Upper lobe of right lung (tissue), 1 donor: Measurements from ENCODE around the gene HIRIP3. TPM values are rescaled to one million over a fixed set of nuclear protein-coding genes. Genes with fewer than 3 reads are reported as not detected.

Source experiments
- ATAC-seq: fragments of 200-7000 bp; cut with Tn5 transposase; one replicate; pipeline ENCODE4 v1.9.1; 2020; ENCODE audit warnings: mild to moderate bottlenecking, moderate library complexity
- DNase-seq: peaks from one replicate; pipeline ENCODE4 v3.0.0-alpha.2; 2020
- H3K27ac ChIP-seq: fragments of 200-600 bp; one replicate; pipeline ENCODE4 v1.8.0; 2022
- H3K27me3 ChIP-seq: fragments of 200-600 bp; one replicate; pipeline ENCODE4 v1.8.0; 2022; ENCODE audit warnings: mild to moderate bottlenecking
- H3K36me3 ChIP-seq: fragments of 200-600 bp; one replicate; pipeline ENCODE4 v1.8.0; 2022
- H3K4me1 ChIP-seq: fragments of 200-600 bp; one replicate; pipeline ENCODE4 v1.8.0; 2022
- H3K4me3 ChIP-seq: fragments of 200-600 bp; one replicate; pipeline ENCODE4 v1.8.0; 2022; ENCODE audit warnings: mild to moderate bottlenecking
- H3K9me3 ChIP-seq: fragments of 200-600 bp; one replicate; pipeline ENCODE4 v1.8.0; 2022
- intact Hi-C: fragments of 100-400 bp; cut with DNase I; formaldehyde crosslinking; loops from one replicate; pipeline ENCODE4 v1.11.0; 2022
- total RNA-seq: library from RNA; stranded (reverse); fragmentation: NEBNext Ultra II Directional; extraction: Animal tissue kit (Norgen Biotek cat#: 25700); gene quantifications from one replicate; pipeline ENCODE4 v1.2.1, GENCODE V29; 2021
- TF ChIP-seq, protein P1 (sequence below): fragments of 200-600 bp; IDR thresholded peaks from one replicate; pipeline ENCODE4 v1.8.0; 2022; ENCODE audit warnings: antibody characterized with exemption
- donor health status: DM: no; HTN: yes; CAD: no; lungs with severe emphysema.

The HIRIP3 gene
- total RNA-seq, 1 donor from 2014 or later = 20.3 TPM

DNA sequence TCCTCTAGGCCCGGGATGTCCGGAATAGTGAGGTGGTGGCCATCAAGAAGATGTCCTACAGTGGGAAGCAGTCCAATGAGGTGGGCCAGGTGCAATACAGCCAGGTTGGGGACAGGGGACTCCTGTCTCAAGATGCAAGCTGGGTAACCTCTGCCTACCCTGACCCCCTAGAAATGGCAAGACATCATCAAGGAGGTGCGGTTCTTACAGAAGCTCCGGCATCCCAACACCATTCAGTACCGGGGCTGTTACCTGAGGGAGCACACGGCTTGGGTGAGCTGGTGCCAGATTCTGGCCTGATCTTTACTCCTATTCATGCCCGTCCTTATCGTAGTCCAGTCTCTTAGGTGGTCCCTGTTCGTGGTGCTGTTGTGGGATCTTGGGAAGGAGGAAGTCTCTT, 17.3 kb downstream of the HIRIP3 start:
- H3K9me3 ChIP-seq = no peaks in the 10 kb centered on the region
- H3K4me1 ChIP-seq = peaks cover 33% of the 10 kb centered on the region
- DNase-seq (no peak), ATAC-seq (no peak)
- H3K27me3 ChIP-seq = no peaks in the 10 kb centered on the region
- peak overlapping the region; percentile 93 for H3K27ac ChIP-seq
- TF ChIP-seq, protein P1, sequence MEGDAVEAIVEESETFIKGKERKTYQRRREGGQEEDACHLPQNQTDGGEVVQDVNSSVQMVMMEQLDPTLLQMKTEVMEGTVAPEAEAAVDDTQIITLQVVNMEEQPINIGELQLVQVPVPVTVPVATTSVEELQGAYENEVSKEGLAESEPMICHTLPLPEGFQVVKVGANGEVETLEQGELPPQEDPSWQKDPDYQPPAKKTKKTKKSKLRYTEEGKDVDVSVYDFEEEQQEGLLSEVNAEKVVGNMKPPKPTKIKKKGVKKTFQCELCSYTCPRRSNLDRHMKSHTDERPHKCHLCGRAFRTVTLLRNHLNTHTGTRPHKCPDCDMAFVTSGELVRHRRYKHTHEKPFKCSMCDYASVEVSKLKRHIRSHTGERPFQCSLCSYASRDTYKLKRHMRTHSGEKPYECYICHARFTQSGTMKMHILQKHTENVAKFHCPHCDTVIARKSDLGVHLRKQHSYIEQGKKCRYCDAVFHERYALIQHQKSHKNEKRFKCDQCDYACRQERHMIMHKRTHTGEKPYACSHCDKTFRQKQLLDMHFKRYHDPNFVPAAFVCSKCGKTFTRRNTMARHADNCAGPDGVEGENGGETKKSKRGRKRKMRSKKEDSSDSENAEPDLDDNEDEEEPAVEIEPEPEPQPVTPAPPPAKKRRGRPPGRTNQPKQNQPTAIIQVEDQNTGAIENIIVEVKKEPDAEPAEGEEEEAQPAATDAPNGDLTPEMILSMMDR = no peak
- intact Hi-C loops = no loop called here
- H3K36me3 ChIP-seq = peaks cover 54% of the 10 kb centered on the region
- H3K4me3 ChIP-seq = no peak overlapping the region

DNA sequence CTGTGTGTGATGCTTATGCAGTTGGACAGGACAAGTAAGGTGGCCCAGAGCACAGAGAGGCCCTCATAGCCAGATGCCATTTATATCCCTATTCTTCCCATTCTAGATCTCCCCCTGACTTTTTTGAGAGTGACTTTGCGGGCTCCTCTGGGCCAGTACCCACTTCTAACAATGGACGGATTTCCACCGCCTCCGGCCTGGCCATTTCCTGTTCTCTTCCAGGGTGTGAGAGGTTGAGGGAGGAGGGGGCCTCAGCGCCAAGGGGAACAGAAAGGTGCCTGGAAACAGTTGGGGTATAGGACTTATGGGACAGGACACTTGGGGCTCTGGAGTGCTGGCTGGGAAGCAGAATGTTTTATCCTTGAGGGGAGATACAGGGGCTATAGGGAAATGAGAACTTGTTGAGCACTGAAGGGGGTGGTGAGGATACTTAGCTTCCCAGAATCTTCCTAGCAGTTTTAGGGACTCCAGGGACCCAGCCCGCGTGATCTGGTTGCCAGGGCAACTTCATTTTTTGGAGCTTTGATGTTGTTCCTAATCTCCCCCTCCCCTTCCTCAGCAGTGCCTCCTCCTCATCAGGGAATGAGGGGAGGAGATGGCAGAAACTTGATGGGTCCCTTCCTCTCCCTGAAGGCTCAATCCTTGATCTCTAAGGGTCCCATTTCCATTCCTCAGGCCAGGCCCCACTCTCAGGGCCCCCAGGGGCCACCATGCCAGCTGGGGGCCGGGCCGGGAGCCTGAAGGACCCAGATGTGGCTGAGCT, 18.2 kb downstream of the HIRIP3 start:
- H3K36me3 ChIP-seq = peaks cover 48% of the 10 kb centered on the region
- ATAC-seq (no peak), DNase-seq (no peak)
- H3K9me3 ChIP-seq = no peaks in the 10 kb centered on the region
- H3K27me3 ChIP-seq = no peaks in the 10 kb centered on the region
- peak overlapping the region; percentile 99 for H3K4me3 ChIP-seq
- TF ChIP-seq, protein P1 = no peak
- peaks cover 33% of the 10 kb centered on the region for H3K4me1 ChIP-seq
- H3K27ac ChIP-seq = peak overlapping the region; percentile 93
- intact Hi-C loops = no loop called here

DNA sequence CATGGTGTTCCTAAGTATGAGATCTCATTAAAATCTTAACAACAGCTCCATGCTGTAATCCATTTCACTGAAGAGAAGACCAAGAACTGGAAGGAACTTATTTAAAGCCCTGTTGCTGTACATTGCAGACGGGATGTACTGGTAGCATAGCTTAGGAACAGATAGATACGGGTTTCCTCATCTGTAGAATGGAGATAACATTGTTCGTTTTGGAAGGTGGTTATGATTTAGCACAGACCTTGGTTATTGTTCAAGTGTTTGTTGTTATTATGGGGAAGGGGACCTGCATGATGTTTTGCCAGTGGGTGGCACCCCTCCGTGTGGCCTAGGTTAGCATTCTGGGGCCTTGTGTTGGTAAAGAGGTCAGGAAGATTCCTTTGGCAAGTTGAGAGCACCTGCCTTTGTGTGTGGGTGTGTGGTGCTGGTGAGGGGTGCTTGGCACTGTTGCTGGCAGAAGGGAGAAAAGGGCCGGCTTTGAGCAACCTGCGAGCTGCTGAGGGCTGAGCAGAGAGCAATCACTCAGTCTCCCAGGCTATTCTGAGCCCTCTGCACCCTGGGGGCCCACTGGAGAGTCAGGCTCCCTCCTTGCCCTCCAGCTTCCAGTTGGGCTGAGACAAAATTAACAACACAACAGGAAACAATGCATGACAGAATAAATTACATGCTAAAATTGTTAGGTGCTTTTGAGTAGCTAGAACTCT, 19.5 kb downstream of the HIRIP3 start:
- Histone ChIP-seq H3K27ac (peak overlapping the region; percentile 93), H3K36me3 (peaks cover 45% of the 10 kb centered on the region)

DNA sequence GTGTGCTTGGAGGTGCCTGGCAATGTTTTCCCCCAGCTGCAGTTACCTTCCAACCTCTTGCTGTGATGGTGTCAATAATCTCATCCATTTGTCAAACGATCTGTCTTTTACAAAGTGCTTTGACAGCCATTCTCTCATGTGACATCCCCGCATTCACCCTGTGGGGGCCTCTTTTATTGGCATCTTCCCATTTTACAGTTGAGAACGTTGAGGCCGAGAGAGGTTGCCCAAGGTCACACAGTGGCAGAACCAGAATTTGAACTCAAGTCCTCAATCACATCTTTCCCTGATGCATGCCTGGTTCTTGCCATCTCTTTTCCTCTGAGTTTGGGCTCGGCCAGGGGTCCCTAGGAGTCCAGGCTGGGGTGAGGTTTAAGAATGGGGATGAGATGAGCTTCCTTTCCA, 20.3 kb downstream of the HIRIP3 start:
- DNase-seq (no peak), ATAC-seq (no peak)

More for the DNA sequence above, 19.5 kb downstream of the HIRIP3 start:
- TF ChIP-seq, protein P1 = no peak
- Histone ChIP-seq H3K27me3 (no peaks in the 10 kb centered on the region), H3K9me3 (no peaks in the 10 kb centered on the region), H3K4me3 (peak overlapping the region; percentile 99), H3K4me1 (peaks cover 33% of the 10 kb centered on the region)
- DNase-seq = no peak
- ATAC-seq = no peak
- intact Hi-C loops = no loop called here

DNA sequence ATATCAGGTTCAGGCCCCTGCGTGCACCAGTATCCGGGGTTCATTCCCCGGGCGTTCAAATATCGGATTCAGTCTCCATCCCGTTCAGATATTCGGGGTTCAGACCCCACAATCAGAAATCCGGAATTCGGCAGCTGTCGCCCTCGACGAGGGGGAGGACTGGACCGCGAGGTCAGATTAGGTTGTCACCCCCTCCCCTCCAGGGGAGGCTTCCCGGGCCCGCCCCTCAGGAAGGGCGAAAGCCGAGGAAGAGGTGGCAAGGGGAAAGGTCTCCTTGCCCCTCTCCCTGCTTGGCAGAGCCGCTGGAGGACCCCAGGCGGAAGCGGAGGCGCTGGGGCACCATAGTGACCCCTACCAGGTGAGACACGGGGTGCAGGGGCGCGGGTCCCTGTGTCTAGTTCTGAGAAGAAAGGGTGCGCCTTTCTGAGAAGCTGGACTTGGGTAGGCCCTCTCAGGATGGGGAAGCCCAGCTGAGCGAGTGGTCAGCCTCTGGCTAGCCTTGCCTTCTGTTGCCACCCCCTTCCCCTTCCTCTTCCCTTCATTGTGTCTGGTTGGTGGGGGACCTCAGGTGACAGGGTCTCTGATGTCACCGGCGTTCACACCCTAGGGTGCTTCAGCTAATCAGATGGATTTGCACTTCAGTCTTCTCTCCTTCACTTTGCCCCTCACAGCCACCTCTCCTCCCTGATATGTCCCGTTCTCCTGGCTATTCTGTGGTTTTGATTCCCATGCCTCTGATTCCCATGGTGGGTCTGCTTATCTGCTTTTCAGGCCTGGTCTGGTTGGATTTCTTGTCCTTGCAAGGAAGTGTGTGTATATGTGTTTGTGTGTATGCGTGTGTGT, 20.9 kb downstream of the HIRIP3 start:
- ATAC-seq = peak; percentile 23
- H3K36me3 ChIP-seq = peaks cover 40% of the 10 kb centered on the region
- peak; percentile 70 for DNase-seq

More for the DNA sequence above, 20.3 kb downstream of the HIRIP3 start:
- Histone ChIP-seq H3K27ac (peak overlapping the region; percentile 93), H3K9me3 (no peaks in the 10 kb centered on the region), H3K27me3 (no peaks in the 10 kb centered on the region), H3K4me3 (peak overlapping the region; percentile 99), H3K4me1 (peaks cover 33% of the 10 kb centered on the region), H3K36me3 (peaks cover 40% of the 10 kb centered on the region)
- TF ChIP-seq, protein P1 = no peak
- intact Hi-C loops = no loop called here

More for the DNA sequence above, 20.9 kb downstream of the HIRIP3 start:
- peak overlapping the region; percentile 93 for H3K27ac ChIP-seq
- intact Hi-C loops = no loop called here
- no peaks in the 10 kb centered on the region for H3K27me3 ChIP-seq
- peaks cover 33% of the 10 kb centered on the region for H3K4me1 ChIP-seq
- peak overlapping the region; percentile 99 for H3K4me3 ChIP-seq
- no peaks in the 10 kb centered on the region for H3K9me3 ChIP-seq
- TF ChIP-seq, protein P1 = no peak
